HepG2 (cell line): ENCODE data around the gene NSF. TPM values are rescaled to one million over a fixed set of nuclear protein-coding genes. Genes with fewer than 3 reads are reported as not detected.

Experiments
- AKAP8 ChIP-seq: sonication (generic); formaldehyde crosslinking; IDR thresholded peaks from 2 replicates; pipeline ENCODE4 v1.5.1; 2020; ENCODE audit warnings: mild to moderate bottlenecking, missing genetic modification reagents
- ARNT ChIP-seq: fragments of 450-650 bp; IDR thresholded peaks from 2 replicates; pipeline ENCODE4 v1.6.1; 2017
- ARNT2 ChIP-seq: sonication (generic); formaldehyde crosslinking; IDR thresholded peaks from 2 replicates; pipeline ENCODE4 v1.8.0; 2022; ENCODE audit warnings: mild to moderate bottlenecking, low read depth, missing genetic modification reagents, moderate library complexity
- GATAD2A ChIP-seq: IDR thresholded peaks from 2 replicates; pipeline ENCODE4 v1.6.1; 2016
- HMGXB3 ChIP-seq: sonication (generic); formaldehyde crosslinking; IDR thresholded peaks from 2 replicates; pipeline ENCODE4 v1.4.0; 2020; ENCODE audit warnings: missing genetic modification reagents, borderline replicate concordance
- HOXA5 ChIP-seq: sonication (generic); formaldehyde crosslinking; IDR thresholded peaks from 2 replicates; pipeline ENCODE4 v1.4.0; 2020; ENCODE audit warnings: missing genetic modification reagents
- JUND ChIP-seq: sonication (generic); formaldehyde crosslinking; IDR thresholded peaks from 2 replicates; pipeline ENCODE4 v1.8.0; 2022; ENCODE audit warnings: mild to moderate bottlenecking, missing genetic modification reagents
- KMT2A ChIP-seq: sonication (generic); formaldehyde crosslinking; IDR thresholded peaks from 2 replicates; pipeline ENCODE4 v1.4.0; 2020; ENCODE audit warnings: missing genetic modification reagents
- MED1 ChIP-seq: sonication (generic); formaldehyde crosslinking; IDR thresholded peaks from 2 replicates; pipeline ENCODE4 v1.4.0; 2020; ENCODE audit warnings: missing genetic modification reagents
- MEF2D ChIP-seq: sonication (generic); formaldehyde crosslinking; IDR thresholded peaks from 2 replicates; pipeline ENCODE4 v1.5.1; 2020; ENCODE audit warnings: mild to moderate bottlenecking, missing genetic modification reagents
- MIER3 ChIP-seq: IDR thresholded peaks from 2 replicates; pipeline ENCODE4 v1.6.1; 2016; ENCODE audit warnings: missing compliant biosample characterization, borderline replicate concordance
- POLR2AphosphoS2 ChIP-seq: IDR thresholded peaks from 2 replicates; pipeline ENCODE4 v1.6.1; 2011; ENCODE audit warnings: low read depth, low read length, improper control_type of control experiment
- PRDM10 ChIP-seq: sonication (generic); formaldehyde crosslinking; IDR thresholded peaks from 2 replicates; pipeline ENCODE4 v1.4.0; 2020; ENCODE audit warnings: low read depth, missing genetic modification reagents
- RXRA ChIP-seq: sonication (generic); formaldehyde crosslinking; IDR thresholded peaks from 2 replicates; pipeline ENCODE4 v1.5.1; 2020; ENCODE audit warnings: missing genetic modification reagents
- SRSF4 ChIP-seq: fragments of 200-400 bp; formaldehyde crosslinking; IDR thresholded peaks from one replicate; pipeline ENCODE4 v1.6.1; 2018; ENCODE audit warnings: mild to moderate bottlenecking, low read depth, low read length, moderate library complexity; ENCODE audit not compliant: poor library complexity, severe bottlenecking
- ZNF350 ChIP-seq: sonication (generic); formaldehyde crosslinking; IDR thresholded peaks from 2 replicates; pipeline ENCODE4 v1.4.0; 2020; ENCODE audit warnings: mild to moderate bottlenecking, low read depth, missing genetic modification reagents, borderline replicate concordance
- ZNF503 ChIP-seq: sonication (generic); formaldehyde crosslinking; IDR thresholded peaks from 2 replicates; pipeline ENCODE4 v1.4.0; 2020; ENCODE audit warnings: missing genetic modification reagents
- ZNF564 ChIP-seq: sonication (generic); formaldehyde crosslinking; IDR thresholded peaks from 2 replicates; pipeline ENCODE4 v1.8.1; 2023; ENCODE audit warnings: mild to moderate bottlenecking, missing genetic modification reagents
- ZNF629 ChIP-seq: sonication (generic); formaldehyde crosslinking; conservative IDR thresholded peaks from 2 replicates; pipeline ENCODE4 v1.5.0; 2020; ENCODE audit warnings: missing genetic modification reagents
- ZNF879 ChIP-seq: sonication (generic); formaldehyde crosslinking; IDR thresholded peaks from 2 replicates; pipeline ENCODE4 v1.8.1; 2023; ENCODE audit warnings: missing genetic modification reagents
- polyA plus RNA-seq, 8 experiments: library from polyadenylated mRNA; depleted of rRNA in 3 of 8; stranded (reverse) in 7 of 8; unstranded in 1 of 8; fragments of >200 nt; fragmentation: Illumina TruSeq in 4 of 8; extraction: Trizol in 4 of 8; gene quantifications; 2 replicates each; pipeline versions ENCODE4 v1.2.1 to v1.2.3, GENCODE V29; 2011 to 2016; ENCODE audit warnings: low read depth in 4 of 8, missing spikeins in 1 of 8, mixed read lengths in 1 of 8; ENCODE audit not compliant: insufficient read depth in 1 of 8
- total RNA-seq, 5 experiments: library from RNA; depleted of rRNA; stranded (reverse); fragments of >200 nt; fragmentation: Illumina TruSeq; extraction: Trizol; gene quantifications; 2 replicates each; pipeline ENCODE4 v1.2.3, GENCODE V29; 2016; ENCODE audit warnings: low read depth in 1 of 5

The NSF gene
- total and polyA plus RNA-seq, 2 of the 13 experiments (the other 11 are each of a cell fraction or from before 2014, with no cell fraction given): 21.9 to 37.8 TPM

- TF ChIP-seq ZNF503 (CRISPR knock-in tag) (0 out of 2 replicates have a peak, but pooled peaks have one; percentile 52), ZNF564 (CRISPR knock-in tag) (no peak), HMGXB3 (CRISPR knock-in tag) (0 out of 2 replicates have a peak, but pooled peaks have one; percentile 35), GATAD2A (CRISPR knock-in tag) (peak; percentile 21; the same call in 1 of the 2 replicates), ZNF879 (CRISPR knock-in tag) (no peak; the same call in 1 of the 2 replicates), AKAP8 (CRISPR knock-in tag) (peak; percentile 78; the same call in 1 of the 2 replicates), SRSF4 (no peak), RXRA (no peak; the same call in 1 of the 2 replicates), HOXA5 (peak; percentile 66; the same call in 1 of the 2 replicates), ARNT2 (no peak; the same call in 1 of the 2 replicates), ZNF629 (CRISPR knock-in tag) (no peak), POLR2AphosphoS2 (no peak), PRDM10 (CRISPR knock-in tag) (no peak), ARNT (no peak), MIER3 (CRISPR knock-in tag) (no peak; the same call in 1 of the 2 replicates), ZNF350 (peak; percentile 13; the same call in 1 of the 2 replicates), KMT2A (CRISPR knock-in tag) (no peak), MED1 (CRISPR knock-in tag) (no peak), MEF2D (CRISPR knock-in tag) (peak; percentile 61; the same call in 1 of the 2 replicates), JUND (no peak)
Measured at GRCh38 chr17:46770439-46770817, 180.0 kb downstream of the NSF start (continued).
